OCI-LY3 (cell line): ENCODE measurements around the gene SYCP3.

ENCODE experiments used
- H2AFZ ChIP-seq: fragments of 200-600, 300-600 bp; shearing (Covaris generic); 2 replicates; pipeline ENCODE4 v1.6.0; 2014; ENCODE audit warnings: antibody characterized with exemption, low read depth, low read length
- H3K27ac ChIP-seq: fragments of 200-600, 300-600 bp; sonication (generic); 2 replicates; pipeline ENCODE4 v1.5.1; 2014; ENCODE audit warnings: mild to moderate bottlenecking, low read length, moderate library complexity, mixed read lengths
- H3K27me3 ChIP-seq: fragments of 200-600, 300-600 bp; sonication (generic); 2 replicates; pipeline ENCODE4 v1.6.1; 2014; ENCODE audit warnings: low read depth, low read length, mixed read lengths
- H3K36me3 ChIP-seq: fragments of 200-600, 300-600 bp; sonication (generic); replicated peaks from 2 replicates; pipeline ENCODE3; 2014; ENCODE audit warnings: low read depth, low read length, mixed read lengths
- H3K4me1 ChIP-seq: fragments of 300-600, 200-600 bp; sonication (generic); 2 replicates; pipeline ENCODE4 v1.6.1; 2014; ENCODE audit warnings: low read length, mixed read lengths
- H3K4me2 ChIP-seq: fragments of 200-600, 300-600 bp; sonication (generic); 2 replicates; pipeline ENCODE4 v1.6.1; 2014; ENCODE audit warnings: low read length, mixed read lengths
- H3K4me3 ChIP-seq: fragments of 300-600, 200-600 bp; sonication (generic); 2 replicates; pipeline ENCODE4 v1.5.1; 2014; ENCODE audit warnings: antibody characterized with exemption, mild to moderate bottlenecking, low read length, moderate library complexity
- H3K79me2 ChIP-seq: fragments of 300-600, 200-600 bp; shearing (Covaris generic); 2 replicates; pipeline ENCODE4 v1.6.1; 2014; ENCODE audit warnings: mild to moderate bottlenecking, low read length, mixed read lengths
- H3K9ac ChIP-seq: fragments of 300-600, 200-600 bp; shearing (Covaris generic); 2 replicates; pipeline ENCODE4 v1.6.0; 2014; ENCODE audit warnings: mild to moderate bottlenecking, low read length, moderate library complexity
- H3K9me3 ChIP-seq: fragments of 200-600, 300-600 bp; shearing (Covaris generic); 2 replicates; pipeline ENCODE4 v1.6.1; 2014; ENCODE audit warnings: low read length, mixed read lengths; ENCODE audit not compliant: insufficient read depth
- H4K20me1 ChIP-seq: fragments of 200-600, 300-600 bp; sonication (generic); 2 replicates; pipeline ENCODE4 v1.6.1; 2016; ENCODE audit warnings: low read length, mixed read lengths; ENCODE audit not compliant: insufficient read depth
- CTCF ChIP-seq: fragments of 200-600, 300-600 bp; sonication (generic); IDR thresholded peaks from 2 replicates; pipeline ENCODE4 v1.5.1; 2014; ENCODE audit warnings: antibody characterized with exemption, low read length, low read depth
- EZH2phosphoT487 ChIP-seq: fragments of 200-600 bp; shearing (Covaris generic); IDR thresholded peaks from 2 replicates; pipeline ENCODE4 v1.6.1; 2018; ENCODE audit warnings: antibody characterized with exemption, mixed run types, low read depth

Gene SYCP3

GRCh38 chr12:101697930-101698799, 41.1 kb downstream of the SYCP3 start:
- Histone ChIP-seq H3K36me3 (no peaks in the 10 kb centered on the region), H4K20me1 (no peaks in the 10 kb centered on the region), H3K4me2 (peak overlapping the region; percentile 91), H3K9me3 (no peaks in the 10 kb centered on the region), H3K27me3 (0 out of 2 replicates have a peak, but pooled peaks cover 5% of the 10 kb centered on the region), H3K9ac (peak overlapping the region; percentile 73), H3K4me1 (peaks cover 11% of the 10 kb centered on the region), H3K27ac (no peak overlapping the region), H3K79me2 (no peaks in the 10 kb centered on the region; the same call in 1 of the 2 replicates), H3K4me3 (peak overlapping the region; percentile 87), H2AFZ (peak overlapping the region; percentile 82; the same call in 1 of the 2 replicates)
- TF ChIP-seq EZH2phosphoT487 (no peak), CTCF (no peak)

DNA sequence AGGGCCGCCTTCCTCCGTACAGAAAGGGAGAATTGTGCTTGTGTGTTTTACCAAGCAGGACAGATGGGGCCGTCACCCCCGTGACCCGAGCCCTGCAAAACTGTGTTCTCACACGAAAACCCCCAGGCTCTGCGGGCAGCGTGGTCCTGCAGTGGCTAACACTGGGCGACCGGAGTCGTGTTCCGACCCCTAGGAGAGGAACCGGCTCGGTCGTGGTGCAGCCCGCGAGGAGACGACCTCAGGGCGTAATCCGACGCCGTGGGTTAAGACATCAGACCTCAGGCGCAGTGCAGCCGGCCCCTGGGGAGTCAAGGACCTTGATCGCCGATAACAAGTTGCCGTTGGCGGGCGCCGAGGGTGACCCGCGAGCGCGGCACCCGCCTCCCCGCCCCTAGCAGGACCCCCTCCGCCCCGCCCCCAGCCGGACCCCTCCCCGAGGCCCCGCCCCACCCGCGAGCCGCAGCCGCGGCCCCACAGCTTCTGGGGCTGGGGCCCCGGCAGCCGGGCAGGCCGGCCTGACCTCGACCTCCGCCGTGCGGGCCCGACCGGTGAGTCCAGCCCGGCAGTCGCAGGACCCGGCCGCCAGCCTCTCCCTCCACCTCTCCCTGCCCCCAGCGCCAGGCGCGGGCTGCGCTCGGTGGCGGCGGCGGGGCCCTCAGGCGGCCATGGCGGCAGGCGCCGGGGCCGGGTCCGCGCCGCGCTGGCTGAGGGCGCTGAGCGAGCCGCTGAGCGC, 41.9 kb downstream of the SYCP3 start, which contains the start of gene CHPT1:
Gene CHPT1, plus strand, starts transcription at position 444 of the 733 bp plus-strand sequence. Its CDS starts 222 bp downstream, at position 666.
- peak within 1 kb of the TSS; percentile 73 for H3K9ac ChIP-seq
- H3K9me3 ChIP-seq, result no peaks in the 10 kb centered on the region
- peak within 1 kb of the TSS; percentile 91 for H3K4me2 ChIP-seq
- H3K27ac ChIP-seq, result no peak within 1 kb of the TSS
- H3K27me3 ChIP-seq, result 0 out of 2 replicates have a peak, but pooled peaks cover 5% of the 10 kb centered on the region
- no peaks in the 10 kb centered on the region for H3K36me3 ChIP-seq
- TF ChIP-seq CTCF, result no peak
- TF ChIP-seq EZH2phosphoT487, result no peak
- H4K20me1 ChIP-seq, result no peaks in the 10 kb centered on the region
- peak within 1 kb of the TSS; percentile 95 for H2AFZ ChIP-seq
- peaks cover 11% of the 10 kb centered on the region for H3K4me1 ChIP-seq
- no peaks in the 10 kb centered on the region; the same call in 1 of the 2 replicates for H3K79me2 ChIP-seq
- H3K4me3 ChIP-seq, result peak within 1 kb of the TSS; percentile 87

DNA sequence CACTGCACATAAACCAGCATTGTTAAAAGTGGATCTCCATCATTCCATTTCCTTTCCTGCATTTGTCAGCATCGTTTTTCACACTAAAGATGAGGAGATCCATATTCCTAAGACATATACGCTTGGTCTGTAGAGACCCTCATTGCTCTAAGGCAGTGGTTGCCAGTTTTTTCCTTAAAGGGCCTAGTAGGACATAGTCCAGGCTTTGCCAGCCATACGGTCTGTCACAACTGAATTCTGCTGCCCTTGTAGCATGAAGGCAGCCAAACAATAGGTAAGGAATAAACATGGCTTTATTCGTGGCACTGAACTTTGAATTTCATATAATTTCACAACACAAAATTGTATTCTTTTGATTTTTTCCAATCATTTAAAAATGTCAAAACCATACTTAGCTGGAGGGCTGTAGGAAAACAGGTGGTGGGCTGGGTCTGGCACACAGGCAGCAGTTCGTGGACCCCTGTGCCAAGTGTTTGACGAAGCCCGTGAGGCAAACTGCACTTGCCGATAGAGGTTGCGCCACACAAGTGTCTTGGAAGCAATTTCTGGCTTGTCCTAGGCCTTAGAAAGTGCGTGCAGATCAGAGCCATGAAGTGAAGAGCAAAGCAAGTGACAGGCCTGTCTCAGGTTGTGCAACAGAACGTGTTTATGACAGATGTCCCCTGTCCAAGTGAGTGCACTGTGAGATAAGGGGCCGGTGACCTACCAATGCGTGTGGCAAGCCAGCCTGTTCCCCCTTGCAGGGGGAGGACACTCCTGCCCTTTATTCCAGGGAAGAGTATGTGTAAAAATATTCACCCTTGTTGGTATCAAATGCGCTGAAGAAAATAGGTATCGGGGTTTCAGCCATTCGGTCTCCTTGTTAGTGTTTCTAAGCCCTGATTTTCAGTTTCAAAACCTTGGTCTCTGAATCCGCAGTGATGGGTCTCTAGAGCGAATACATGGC, 42.7 kb downstream of the SYCP3 start:
- H3K9ac ChIP-seq, result peak overlapping the region; percentile 73
- no peak overlapping the region for H3K27ac ChIP-seq
- H3K4me1 ChIP-seq, result peaks cover 11% of the 10 kb centered on the region
- peak overlapping the region; percentile 95 for H2AFZ ChIP-seq
- no peaks in the 10 kb centered on the region; the same call in 1 of the 2 replicates for H3K79me2 ChIP-seq
- H3K36me3 ChIP-seq, result no peaks in the 10 kb centered on the region
- no peaks in the 10 kb centered on the region for H3K9me3 ChIP-seq
- peak overlapping the region; percentile 72 for H3K4me2 ChIP-seq
- TF ChIP-seq CTCF, result no peak
- TF ChIP-seq EZH2phosphoT487, result no peak
- no peaks in the 10 kb centered on the region for H4K20me1 ChIP-seq
- H3K4me3 ChIP-seq, result peak overlapping the region; percentile 87
- H3K27me3 ChIP-seq, result 0 out of 2 replicates have a peak, but pooled peaks cover 5% of the 10 kb centered on the region
